EH (cell line): Measurements from ENCODE around the gene ST14.
A peak's percentile ranks its signal among the peaks of the same experiment; 100 is the strongest.
"Not testable (repeated sequence)": the region's sequence is repeated elsewhere in the genome, so short reads cannot be mapped to it uniquely, and the experiment has no call there.

Experiments used
- DNase-seq: peaks from one replicate; pipeline ENCODE4 v3.0.0-alpha.2; 2015; ENCODE audit warnings: low read depth

Gene ST14

GRCh38 chr11:130209128-130209932 is 49.7 kb downstream of the ST14 start:
- DNase-seq, result no peak

DNA sequence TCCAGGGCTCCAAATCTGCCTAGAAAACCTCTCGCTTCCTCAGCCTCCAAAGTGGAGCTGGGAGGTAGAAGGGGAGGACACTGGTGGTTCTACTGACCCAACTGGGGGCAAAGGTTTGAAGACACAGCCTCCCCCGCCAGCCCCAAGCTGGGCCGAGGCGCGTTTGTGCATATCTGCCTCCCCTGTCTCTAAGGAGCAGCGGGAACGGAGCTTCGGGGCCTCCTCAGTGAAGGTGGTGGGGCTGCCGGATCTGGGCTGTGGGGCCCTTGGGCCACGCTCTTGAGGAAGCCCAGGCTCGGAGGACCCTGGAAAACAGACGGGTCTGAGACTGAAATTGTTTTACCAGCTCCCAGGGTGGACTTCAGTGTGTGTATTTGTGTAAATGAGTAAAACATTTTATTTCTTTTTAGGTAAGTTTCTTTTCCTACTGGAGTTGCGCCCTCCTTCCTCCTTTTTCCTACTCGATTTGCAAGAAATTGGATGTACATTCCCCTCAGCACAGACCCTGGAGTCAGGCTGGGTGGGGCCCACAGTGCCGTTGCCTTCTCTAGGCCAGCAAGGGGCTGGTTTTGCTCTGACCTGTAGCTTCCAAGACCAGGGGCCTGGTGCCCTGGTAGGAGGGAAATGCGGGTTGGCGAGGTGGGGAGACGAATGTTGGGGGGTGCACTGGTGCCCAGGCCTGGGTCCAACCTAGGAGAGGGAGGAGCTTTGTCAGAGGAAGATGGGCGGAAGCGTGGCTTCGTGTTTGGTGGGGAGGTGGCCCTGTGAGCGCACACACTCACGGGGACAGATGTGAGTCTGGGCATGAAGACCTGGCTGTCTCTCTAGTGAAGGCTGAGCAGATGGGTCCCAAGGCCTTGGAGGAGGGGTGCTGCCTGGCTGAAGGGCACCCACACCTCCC is 50.6 kb downstream of the ST14 start:
- no peak for DNase-seq

DNA sequence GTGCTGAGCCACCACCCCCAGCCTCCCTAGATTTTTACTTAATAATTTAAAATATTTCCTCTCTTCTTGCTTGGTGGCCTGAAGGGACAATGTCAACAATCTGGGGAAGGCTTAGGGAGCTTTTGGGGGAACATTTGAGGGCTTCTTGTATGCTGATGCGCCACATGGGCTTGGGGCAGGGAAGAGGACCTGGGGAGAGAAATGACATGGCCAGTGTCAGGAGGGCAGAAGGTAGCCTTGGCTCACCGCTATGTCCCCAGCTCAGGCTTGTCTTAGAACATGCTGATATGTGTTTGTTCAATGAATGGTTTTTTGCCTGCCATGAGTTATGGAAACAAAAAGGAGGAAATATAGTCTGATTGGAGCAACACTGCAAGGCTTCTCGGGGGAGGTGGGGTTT is 51.6 kb downstream of the ST14 start:
- no peak for DNase-seq

DNA sequence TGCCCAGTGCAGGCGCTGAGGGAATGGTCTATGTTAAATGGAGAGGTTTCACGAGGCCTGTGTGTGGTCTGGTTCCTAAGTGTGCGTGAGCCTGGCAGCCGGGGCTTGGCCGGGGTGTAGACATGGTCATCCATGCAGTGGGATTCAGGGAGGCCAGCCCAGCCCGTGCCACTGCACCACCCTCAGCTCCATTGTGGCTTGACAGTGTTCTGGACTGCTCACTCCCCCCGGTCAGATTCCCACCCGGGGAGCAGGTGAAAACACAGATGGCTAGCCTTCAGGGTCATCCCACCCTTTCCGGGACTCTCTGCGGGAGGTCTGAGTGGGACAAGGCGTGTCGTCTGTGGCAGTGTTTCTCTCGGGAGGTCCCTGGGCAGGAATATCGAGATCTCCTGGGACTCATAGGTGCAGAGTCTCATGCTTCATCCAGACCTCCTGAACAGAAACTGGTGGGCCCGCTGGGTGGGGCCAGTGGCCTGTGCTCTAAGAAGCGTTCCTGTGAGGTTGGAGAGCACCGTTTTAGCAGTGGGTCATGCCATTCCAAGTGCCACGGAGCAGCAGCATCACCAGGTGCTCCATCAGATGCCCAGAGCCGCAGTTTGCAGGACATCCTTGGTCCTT is 52.3 kb downstream of the ST14 start:
- DNase-seq, result no peak

DNA sequence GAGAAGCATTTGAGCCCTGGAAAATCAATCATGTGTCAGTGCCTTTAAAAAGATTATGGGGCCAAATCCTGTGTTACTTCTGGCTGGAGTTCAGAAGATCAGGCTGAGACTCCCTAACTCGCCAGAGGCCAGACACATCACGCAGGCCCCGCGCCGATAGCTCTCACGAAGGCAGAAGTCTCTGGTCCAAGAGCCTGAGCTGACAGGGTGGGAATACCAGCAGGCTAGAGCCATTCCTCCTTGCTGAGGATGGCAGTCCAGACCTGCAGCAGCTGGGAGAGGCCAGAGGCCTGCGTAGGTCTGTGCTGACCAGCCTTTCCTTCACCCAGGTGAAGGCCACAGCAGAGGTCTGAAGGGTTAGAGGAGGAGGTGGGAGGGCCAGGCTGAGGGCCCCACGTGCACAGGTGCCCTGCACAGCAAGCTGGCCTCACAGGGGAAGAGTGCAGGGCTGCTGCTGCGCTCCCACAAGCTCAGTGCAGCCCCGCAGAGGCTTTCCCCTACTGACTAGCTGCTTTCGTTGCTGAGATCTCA is 52.9 kb downstream of the ST14 start:
- DNase-seq, result no peak

DNA sequence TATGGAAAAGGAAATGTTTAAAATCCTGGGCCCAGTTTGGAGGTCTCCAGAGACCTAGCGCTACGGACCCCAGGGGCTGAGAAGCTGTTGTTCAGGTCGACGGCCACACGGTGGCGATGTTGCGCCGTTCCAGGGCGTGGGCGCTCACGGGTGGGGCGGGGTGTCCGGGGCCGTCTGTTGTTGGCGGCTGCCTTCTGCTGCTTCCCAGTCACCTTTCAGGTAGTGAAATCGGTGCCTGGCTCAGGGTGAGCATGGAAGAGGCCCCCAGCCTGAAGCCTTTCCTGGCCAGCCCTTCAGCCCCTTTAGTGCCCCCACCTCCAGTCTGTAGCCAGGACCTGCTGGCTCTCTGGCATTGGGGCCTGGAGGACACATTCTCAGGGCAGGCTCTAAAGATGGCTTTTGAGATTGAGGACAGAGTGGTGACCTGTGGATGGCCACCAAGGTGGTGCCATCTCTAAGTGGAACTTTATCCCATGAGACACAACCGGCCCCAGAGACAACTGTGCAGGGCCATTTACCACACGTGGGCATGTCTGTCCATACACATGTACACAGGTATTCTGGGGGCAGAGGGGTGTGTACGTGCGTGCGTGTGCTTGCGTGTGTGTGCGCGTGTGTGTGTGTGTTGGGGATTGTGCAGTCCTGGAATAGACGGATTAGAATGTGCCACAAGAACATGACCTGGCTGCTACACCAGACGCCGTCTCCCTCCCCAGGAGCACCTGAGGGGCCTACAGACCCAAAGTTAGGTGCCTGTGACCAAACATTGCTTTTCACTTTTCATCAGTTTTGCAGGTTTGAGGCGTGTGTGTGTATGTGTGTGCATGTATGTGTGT is 53.8 kb downstream of the ST14 start:
- peak; percentile 37 for DNase-seq

GRCh38 chr11:130213979-130214281 is 54.3 kb downstream of the ST14 start:
- DNase-seq, result no peak

- no peak for DNase-seq
Observed at GRCh38 chr11:130214861-130215530, 55.4 kb downstream of the ST14 start.

GRCh38 chr11:130215531-130216220 is 56.1 kb downstream of the ST14 start:
- DNase-seq, result no peak

DNA sequence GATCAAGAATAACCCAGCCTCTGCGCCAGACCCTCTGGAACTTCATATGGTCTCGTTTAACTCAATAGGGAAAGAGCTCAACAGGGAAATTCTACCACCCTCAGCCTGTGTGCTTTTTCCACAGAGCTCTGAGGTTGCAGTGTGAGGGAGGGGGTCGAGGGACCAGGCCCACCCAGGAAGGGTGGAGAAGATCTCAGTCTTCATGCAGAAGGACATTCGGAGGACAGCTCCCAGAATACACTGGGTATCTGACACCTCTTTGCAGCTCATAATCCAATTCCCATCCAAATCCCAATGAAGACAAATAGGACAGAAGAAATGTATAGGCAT is 56.6 kb downstream of the ST14 start:
- no peak for DNase-seq

GRCh38 chr11:130216591-130217132 is 57.1 kb downstream of the ST14 start:
- DNase-seq, result no peak

GRCh38 chr11:130217133-130218031 is 57.8 kb downstream of the ST14 start:
- DNase-seq, result no peak

- no peak for DNase-seq
Observed at GRCh38 chr11:130218501-130219070, 59.0 kb downstream of the ST14 start.

GRCh38 chr11:130219148-130219547 is 59.6 kb downstream of the ST14 start:
- DNase-seq, result no peak

GRCh38 chr11:130220311-130221035 is 60.9 kb downstream of the ST14 start:
- no peak for DNase-seq

GRCh38 chr11:130223291-130223971 is 63.8 kb downstream of the ST14 start:
- DNase-seq, result no peak

DNA sequence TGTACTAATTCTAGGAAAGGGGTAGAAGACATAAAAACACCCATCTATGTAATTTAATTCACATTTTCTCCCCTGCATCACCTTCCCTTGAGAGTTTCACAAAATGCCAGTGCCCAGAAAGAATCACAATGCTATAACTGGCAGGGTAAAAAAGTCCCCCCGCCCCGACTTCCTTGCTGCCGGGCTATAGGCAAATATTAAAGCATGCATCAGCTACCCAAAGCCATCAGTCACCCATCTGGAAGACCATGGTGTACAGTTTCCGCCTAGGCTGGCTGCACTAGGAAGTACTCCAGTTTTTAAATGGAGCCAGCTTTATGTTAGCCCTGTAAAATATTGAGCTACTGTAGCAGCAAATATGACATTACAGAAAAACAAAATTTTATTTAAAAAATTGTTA is 67.8 kb downstream of the ST14 start:
- DNase-seq, result no peak

DNA sequence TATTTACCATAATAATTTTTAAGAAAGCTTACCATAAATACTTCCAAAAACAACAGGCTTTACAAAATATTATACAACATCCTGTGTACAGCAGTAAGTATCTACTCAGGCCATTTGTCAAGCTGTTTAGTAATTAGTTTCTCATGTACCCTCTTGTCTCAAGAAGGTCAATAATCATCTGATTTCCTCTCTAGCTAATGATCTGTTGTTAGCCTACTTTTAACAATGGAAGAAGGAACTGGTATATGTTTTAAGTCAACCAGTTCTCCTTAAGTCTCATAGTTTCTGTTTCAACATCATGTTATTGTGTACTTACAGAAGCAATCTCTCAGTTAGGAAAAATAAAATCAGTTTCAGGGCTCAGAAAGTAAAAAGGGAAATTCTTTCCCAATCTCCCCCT is 73.9 kb downstream of the ST14 start:
- not testable (repeated sequence) for DNase-seq
